GM18868 (cell line): ENCODE results near the gene ICA1L.

ENCODE experiments used
- ATAC-seq: cut with Tn5 transposase; IDR thresholded peaks from one replicate; pipeline ENCODE4 v1.9.1; 2021; ENCODE audit warnings: mild to moderate bottlenecking, moderate library complexity; ENCODE audit not compliant: unreplicated experiment

ICA1L gene

GRCh38 chr2:202750763-202751427, 120.7 kb downstream of the ICA1L start:
- peak; percentile 51 for ATAC-seq

GRCh38 chr2:202749477-202749876, 122.1 kb downstream of the ICA1L start:
- no peak for ATAC-seq

- ATAC-seq = no peak
Measured at GRCh38 chr2:202743613-202744012, 128.0 kb downstream of the ICA1L start.

- ATAC-seq = no peak
Measured at GRCh38 chr2:202736826-202737225, 134.7 kb downstream of the ICA1L start.

GRCh38 chr2:202726070-202726469, 145.5 kb downstream of the ICA1L start:
- no peak for ATAC-seq

- no peak for ATAC-seq
Measured at GRCh38 chr2:202723746-202724145, 147.8 kb downstream of the ICA1L start.
